ENCODE measurements around the gene RGL1.

DNA sequence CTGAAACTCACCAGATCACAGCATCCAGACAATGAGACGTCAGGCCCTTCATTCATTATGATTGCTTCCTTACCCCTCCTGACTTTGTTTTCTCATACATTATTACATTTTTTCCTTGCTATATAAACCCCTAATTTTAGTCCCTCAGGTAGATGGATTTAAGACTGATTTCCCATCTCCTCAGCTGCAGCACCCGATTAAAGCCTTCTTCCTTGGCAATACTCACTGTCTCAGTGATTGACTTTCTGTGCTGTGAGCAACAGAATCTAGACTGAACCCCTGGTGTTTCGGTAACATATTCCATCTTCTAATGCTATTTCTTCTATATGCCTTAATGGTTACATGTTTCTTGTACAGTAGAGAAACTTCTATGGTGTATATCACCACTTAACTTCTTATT lies 30.0 kb upstream of the RGL1 start:
- TF ChIP-seq, protein P1, sequence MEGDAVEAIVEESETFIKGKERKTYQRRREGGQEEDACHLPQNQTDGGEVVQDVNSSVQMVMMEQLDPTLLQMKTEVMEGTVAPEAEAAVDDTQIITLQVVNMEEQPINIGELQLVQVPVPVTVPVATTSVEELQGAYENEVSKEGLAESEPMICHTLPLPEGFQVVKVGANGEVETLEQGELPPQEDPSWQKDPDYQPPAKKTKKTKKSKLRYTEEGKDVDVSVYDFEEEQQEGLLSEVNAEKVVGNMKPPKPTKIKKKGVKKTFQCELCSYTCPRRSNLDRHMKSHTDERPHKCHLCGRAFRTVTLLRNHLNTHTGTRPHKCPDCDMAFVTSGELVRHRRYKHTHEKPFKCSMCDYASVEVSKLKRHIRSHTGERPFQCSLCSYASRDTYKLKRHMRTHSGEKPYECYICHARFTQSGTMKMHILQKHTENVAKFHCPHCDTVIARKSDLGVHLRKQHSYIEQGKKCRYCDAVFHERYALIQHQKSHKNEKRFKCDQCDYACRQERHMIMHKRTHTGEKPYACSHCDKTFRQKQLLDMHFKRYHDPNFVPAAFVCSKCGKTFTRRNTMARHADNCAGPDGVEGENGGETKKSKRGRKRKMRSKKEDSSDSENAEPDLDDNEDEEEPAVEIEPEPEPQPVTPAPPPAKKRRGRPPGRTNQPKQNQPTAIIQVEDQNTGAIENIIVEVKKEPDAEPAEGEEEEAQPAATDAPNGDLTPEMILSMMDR (conservative IDR thresholded peaks at IDR 0.05; ENCODE audit: low read depth, low read length) = no peak
- no peak for TF ChIP-seq EZH2 (IDR thresholded peaks at IDR 0.05; ENCODE audit: borderline replicate concordance, low read depth, low read length, poor library complexity, severe bottlenecking)

All from A673 (cell line).